HCT116 (cell line): ENCODE data around the gene LHX3. TPM values are rescaled to one million over a fixed set of nuclear protein-coding genes. Genes with fewer than 3 reads are reported as not detected.

ENCODE experiments used
- ATAC-seq: fragments of 200-7000 bp; cut with Tn5 transposase; 2 replicates; pipeline ENCODE4 v1.9.1; 2020; ENCODE audit warnings: mild to moderate bottlenecking, moderate library complexity
- BruUV-seq: library from RNA; stranded (reverse); fragments of 400-500 nt; replicated peaks from 2 replicates; lab custom pipeline; 2021; lab: Mats Ljungman, UMichigan
- CTCF ChIA-PET: fragments of 300-600 bp; sonication (Branson Sonifier 250); formaldehyde crosslinking; loops from one replicate; lab custom pipeline; 2021; ENCODE audit warnings: antibody characterized with exemption; lab: Charles Lee
- POLR2A ChIA-PET: fragments of 300-600, 350-600 bp; sonication (Branson Sonifier 250); formaldehyde crosslinking; loops from one replicate; lab custom pipeline; 2021; ENCODE audit warnings: antibody characterized with exemption; lab: Charles Lee
- RAD21 ChIA-PET, 2 experiments: fragments of 300-600 bp; sonication (Branson Sonifier 250); formaldehyde crosslinking; loops; one replicate each; lab custom pipeline; 2023; ENCODE audit warnings: low total read pairs in 2 of 2; ENCODE audit not compliant: uncharacterized antibody in 2 of 2, unreplicated experiment in 2 of 2, low non-redundant PET in 1 of 2; lab: Charles Lee
- DNase-seq: peaks from one replicate; pipeline ENCODE4 v3.0.0-alpha.2; 2010; ENCODE audit warnings: low read depth, low spot score
- H2AFZ ChIP-seq: fragments of 200-600 bp; shearing (Covaris generic), sonication (generic); 2 replicates; pipeline ENCODE4 v1.6.1; 2017; ENCODE audit warnings: low read depth, mixed run types, mixed read lengths, antibody characterized with exemption, low read length; ENCODE audit not compliant: poor library complexity, severe bottlenecking
- H3K27ac ChIP-seq: 2 replicates; pipeline ENCODE4 v1.5.1; 2012; ENCODE audit warnings: low read depth, low read length
- H3K27me3 ChIP-seq: fragments of 200-600 bp; sonication (generic); 2 replicates; pipeline ENCODE4 v1.6.1; 2016; ENCODE audit warnings: mixed run types, low read length, mixed read lengths; ENCODE audit not compliant: insufficient read depth
- H3K36me3 ChIP-seq, 2 experiments: fragments of 200-500 bp in 1 of 2; fragments of 200-600 bp in 1 of 2; sonication (Bioruptor generic) in 1 of 2; sonication (generic) in 1 of 2; 2 replicates each; pipeline versions ENCODE4 v1.5.1 to v1.6.1; 2014 to 2016; ENCODE audit warnings: low read length in 2 of 2, inconsistent platforms in 1 of 2, mixed read lengths in 1 of 2, mixed run types in 1 of 2; ENCODE audit not compliant: insufficient read depth in 2 of 2, control insufficient read depth in 1 of 2
- H3K4me1 ChIP-seq, 2 experiments: fragments of 200-600 bp in 1 of 2; sonication (generic) in 1 of 2; 2 replicates each; pipeline versions ENCODE4 v1.5.1 to v1.6.1; 2012 to 2017; ENCODE audit warnings: low read length in 2 of 2, inconsistent platforms in 1 of 2, mild to moderate bottlenecking in 1 of 2, mixed read lengths in 1 of 2, mixed run types in 1 of 2, moderate library complexity in 1 of 2; ENCODE audit not compliant: insufficient read depth in 2 of 2, control insufficient read depth in 1 of 2
- H3K4me2 ChIP-seq: fragments of 200-600 bp; sonication (generic); 2 replicates; pipeline ENCODE4 v1.6.1; 2017; ENCODE audit warnings: mixed run types, low read length, mixed read lengths
- H3K4me3 ChIP-seq, 2 experiments: fragments of 200-600 bp in 1 of 2; sonication (generic) in 1 of 2; replicated peaks in 1 of 2; 2 replicates each; pipeline ENCODE4 v1.5.1; 2011 to 2016; ENCODE audit warnings: low read length in 2 of 2, control low read depth in 1 of 2, low read depth in 1 of 2, mild to moderate bottlenecking in 1 of 2, mixed read lengths in 1 of 2, mixed run types in 1 of 2
- H3K79me2 ChIP-seq: fragments of 200-600 bp; sonication (generic); 2 replicates; pipeline ENCODE4 v1.6.1; 2017; ENCODE audit warnings: mild to moderate bottlenecking, mixed run types, low read length, moderate library complexity, mixed read lengths; ENCODE audit not compliant: insufficient read depth
- H3K9ac ChIP-seq: fragments of 200-600 bp; sonication (generic); 2 replicates; pipeline ENCODE4 v1.6.1; 2016; ENCODE audit warnings: low read length, mixed read lengths
- H3K9me2 ChIP-seq: fragments of 200-600 bp; sonication (generic), shearing (Covaris generic); 2 replicates; pipeline ENCODE4 v1.6.1; 2017; ENCODE audit warnings: mixed run types, mild to moderate bottlenecking, moderate library complexity; ENCODE audit not compliant: insufficient read depth
- H3K9me3 ChIP-seq, 2 experiments: fragments of 200-500 bp in 1 of 2; fragments of 200-600 bp in 1 of 2; sonication (Bioruptor generic) in 1 of 2; sonication (generic) in 1 of 2; 2 replicates each; pipeline ENCODE4 v1.6.1; 2014 to 2017; ENCODE audit warnings: low read length in 2 of 2, mixed read lengths in 2 of 2, inconsistent platforms in 1 of 2, low read depth in 1 of 2, mild to moderate bottlenecking in 1 of 2, mixed run types in 1 of 2, moderate library complexity in 1 of 2; ENCODE audit not compliant: control insufficient read depth in 1 of 2, insufficient read depth in 1 of 2
- H4K20me1 ChIP-seq: fragments of 200-600 bp; sonication (generic), shearing (Covaris generic); 2 replicates; pipeline ENCODE4 v1.6.1; 2017; ENCODE audit warnings: mixed run types, mild to moderate bottlenecking, moderate library complexity; ENCODE audit not compliant: insufficient read depth
- ATF3 ChIP-seq: IDR thresholded peaks from 2 replicates; pipeline ENCODE4 v1.6.1; 2012
- CEBPB ChIP-seq: IDR thresholded peaks from 2 replicates; pipeline ENCODE4 v1.6.1; 2012; ENCODE audit warnings: low read depth
- CTCF ChIP-seq, 3 experiments: fragments of 200-600 bp in 1 of 3; sonication (generic) in 1 of 3; IDR thresholded peaks in 2 of 3; conservative IDR thresholded peaks in 1 of 3; 2 replicates each; pipeline ENCODE4 v1.5.1; 2012 to 2017; ENCODE audit warnings: low read depth in 2 of 3, low read length in 2 of 3, antibody characterized with exemption in 1 of 3, borderline replicate concordance in 1 of 3, control low read depth in 1 of 3, mild to moderate bottlenecking in 1 of 3, mixed read lengths in 1 of 3, mixed run types in 1 of 3, moderate library complexity in 1 of 3; ENCODE audit not compliant: insufficient read depth in 1 of 3
- EGR1 ChIP-seq: IDR thresholded peaks from 2 replicates; pipeline ENCODE4 v1.6.1; 2012; ENCODE audit warnings: low read depth
- ELF1 ChIP-seq: IDR thresholded peaks from 2 replicates; pipeline ENCODE4 v1.6.1; 2012; ENCODE audit warnings: low read depth, borderline replicate concordance
- EZH2 ChIP-seq: fragments of 200-600 bp; sonication (generic); IDR thresholded peaks from 2 replicates; pipeline ENCODE4 v1.6.1; 2017; ENCODE audit warnings: antibody characterized with exemption, mixed run types
- FOSL1 ChIP-seq: IDR thresholded peaks from 2 replicates; pipeline ENCODE4 v1.6.1; 2012; ENCODE audit warnings: low read depth
- MAX ChIP-seq: IDR thresholded peaks from 2 replicates; pipeline ENCODE4 v1.6.1; 2012
- RAD21 ChIP-seq: IDR thresholded peaks from 2 replicates; pipeline ENCODE4 v1.6.1; 2012; ENCODE audit warnings: low read depth, mild to moderate bottlenecking
- REST ChIP-seq: IDR thresholded peaks from 2 replicates; pipeline ENCODE4 v1.6.1; 2012; ENCODE audit warnings: low read depth
- SIN3A ChIP-seq: IDR thresholded peaks from 2 replicates; pipeline ENCODE4 v1.6.1; 2012; ENCODE audit warnings: low read depth
- SRF ChIP-seq: IDR thresholded peaks from 2 replicates; pipeline ENCODE4 v1.6.1; 2012; ENCODE audit warnings: low read depth
- YY1 ChIP-seq: IDR thresholded peaks from 2 replicates; pipeline ENCODE4 v1.6.1; 2011; ENCODE audit warnings: low read length, low read depth, moderate library complexity, mild to moderate bottlenecking; ENCODE audit not compliant: insufficient replicate concordance; ENCODE audit errors: extremely low read depth
- ZBTB33 ChIP-seq: IDR thresholded peaks from 2 replicates; pipeline ENCODE4 v1.6.1; 2011; ENCODE audit warnings: mild to moderate bottlenecking, low read length, moderate library complexity; ENCODE audit not compliant: insufficient replicate concordance; ENCODE audit errors: extremely low read depth
- ZNF274 ChIP-seq: fragments of 200-500 bp; sonication (Bioruptor generic); IDR thresholded peaks from 2 replicates; pipeline ENCODE4 v1.6.1; 2014; ENCODE audit warnings: mild to moderate bottlenecking, low read depth, low read length, inconsistent platforms
- intact Hi-C: fragments of 100-400 bp; cut with micrococcal nuclease; formaldehyde crosslinking; loops from 2 replicates; pipeline ENCODE4 v1.10.0; 2022
- total RNA-seq: library from RNA; stranded (reverse); gene quantifications from one replicate; pipeline ENCODE4 v1.2.1, GENCODE V29; 2021; ENCODE audit not compliant: unreplicated experiment

Gene LHX3
- total RNA-seq, 1 experiment from 2014 or later = not detected

- no peak for TF ChIP-seq CTCF (IDR thresholded peaks at IDR 0.05 in 2 of 3, conservative IDR thresholded peaks at IDR 0.05 in 1 of 3; ENCODE audit: borderline replicate concordance in 1 of 3, insufficient read depth in 1 of 3, low read depth in 2 of 3, low read length in 2 of 3)
- no peak for TF ChIP-seq MAX
- no peak for TF ChIP-seq RAD21
- no peak for TF ChIP-seq SRF
- TF ChIP-seq SIN3A = no peak
- TF ChIP-seq ZNF274 = no peak
- no peak for TF ChIP-seq ZBTB33
- TF ChIP-seq EZH2 = no peak
- no peak for TF ChIP-seq REST
- TF ChIP-seq EGR1 = no peak
- TF ChIP-seq YY1 = no peak
- no peak for TF ChIP-seq ATF3
- TF ChIP-seq ELF1 = no peak
- TF ChIP-seq CEBPB = no peak
- no peak for TF ChIP-seq FOSL1
- TF ChIP-seq, all 23 proteins: peak for 0
- no peak overlapping the region for H3K4me2 ChIP-seq
- H3K4me1 ChIP-seq = peaks cover 4 to 7% of the 10 kb centered on the region in 2 experiments; a peak in 3 of 4 replicates
- H3K27ac ChIP-seq = no peak overlapping the region
- no peaks in the 10 kb centered on the region for H3K9me3 ChIP-seq
- no peaks in the 10 kb centered on the region for H3K27me3 ChIP-seq
- no peak for DNase-seq
- no peak overlapping the region for H3K9ac ChIP-seq
- no peaks in the 10 kb centered on the region for H3K9me2 ChIP-seq
- ChIA-PET RAD21 (no interaction called here), CTCF (no interaction called here), POLR2A (no interaction called here)
- H3K79me2 ChIP-seq = no peaks in the 10 kb centered on the region
- no peak overlapping the region for H3K4me3 ChIP-seq
- H3K36me3 ChIP-seq = no peaks in the 10 kb centered on the region
- H4K20me1 ChIP-seq = no peaks in the 10 kb centered on the region
- no peak for ATAC-seq
- intact Hi-C loops = no loop called here
- H2AFZ ChIP-seq = no peak overlapping the region
- BruUV-seq = no TSS peak
Measured at GRCh38 chr9:136155576-136155975, 49.4 kb downstream of the LHX3 start.
